Measurements from ENCODE around the gene RBBP4. TPM values are rescaled to one million over a fixed set of nuclear protein-coding genes. Genes with fewer than 3 reads are reported as not detected.
"Not testable (repeated sequence)": the region's sequence is repeated elsewhere in the genome, so short reads cannot be mapped to it uniquely, and the experiment has no call there.

RBBP4 gene
- polyA plus RNA-seq, 4 donors = 231 to 380 (median 338) TPM

GRCh38 chr1:32636914-32637645 lies 13.9 kb upstream of the RBBP4 start:
- no peak for DNase-seq (ENCODE audit: low read depth in 4 of 4, low spot score in 3 of 4)

DNA sequence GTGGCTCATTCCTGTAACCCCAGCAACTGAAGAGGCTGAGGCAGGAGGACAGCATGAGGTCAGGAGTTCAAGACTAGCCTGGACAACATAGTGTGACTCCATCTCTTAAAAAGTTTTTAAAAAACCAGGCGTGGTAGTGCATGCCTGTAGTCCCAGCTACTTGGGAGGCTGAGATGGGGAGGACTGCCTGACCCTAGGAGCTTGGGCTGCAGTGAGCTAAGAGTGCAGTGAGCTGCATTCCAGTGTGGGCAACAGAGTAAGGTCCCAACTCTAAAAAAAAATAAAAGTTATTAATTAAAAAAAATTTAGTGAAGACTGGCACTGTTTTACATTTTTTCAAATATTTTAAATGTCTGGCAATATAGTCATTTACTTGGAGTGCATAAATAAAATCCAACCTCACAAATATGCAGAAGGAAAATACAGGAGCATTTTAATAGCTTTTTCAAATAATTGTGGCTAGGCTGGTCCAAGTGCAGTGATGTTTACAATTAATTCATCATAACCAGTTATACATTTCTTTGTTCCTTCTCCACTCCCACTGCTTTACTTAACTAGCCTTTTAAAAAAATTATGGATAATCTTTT lies 11.4 kb upstream of the RBBP4 start:
- DNase-seq (ENCODE audit: low read depth in 4 of 4, low spot score in 3 of 4) = no peak

DNA sequence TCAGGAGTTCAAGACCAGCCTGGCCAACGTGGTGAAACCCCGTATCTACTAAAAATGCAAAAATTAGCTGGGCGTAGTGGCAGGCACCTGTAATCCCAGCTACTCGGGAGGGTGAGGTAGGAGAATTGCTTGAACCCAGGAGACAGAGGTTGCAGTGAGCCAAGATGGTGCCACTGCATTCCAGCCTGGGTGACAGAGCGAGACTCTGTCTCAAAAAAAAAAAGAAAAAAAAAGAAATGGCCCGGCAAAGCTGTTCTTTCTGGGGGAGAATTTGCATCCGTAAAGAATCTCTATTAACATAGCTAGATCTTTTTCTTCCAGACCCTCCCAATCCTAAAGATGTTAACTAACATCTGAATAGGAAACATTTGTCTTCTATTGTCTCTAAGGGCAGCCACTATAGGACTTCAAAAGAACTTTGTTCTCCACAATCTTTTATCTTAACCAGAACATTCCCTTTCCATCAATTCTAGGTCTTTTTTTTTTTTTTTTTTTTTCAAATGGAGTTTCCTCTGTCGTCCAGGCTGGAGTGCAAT lies 8.6 kb upstream of the RBBP4 start:
- not testable (repeated sequence) for DNase-seq (ENCODE audit: low read depth in 4 of 4, low spot score in 3 of 4)

GRCh38 chr1:32644426-32644825 lies 6.6 kb upstream of the RBBP4 start:
- no peak for DNase-seq (ENCODE audit: low read depth in 4 of 4, low spot score in 3 of 4)

DNA sequence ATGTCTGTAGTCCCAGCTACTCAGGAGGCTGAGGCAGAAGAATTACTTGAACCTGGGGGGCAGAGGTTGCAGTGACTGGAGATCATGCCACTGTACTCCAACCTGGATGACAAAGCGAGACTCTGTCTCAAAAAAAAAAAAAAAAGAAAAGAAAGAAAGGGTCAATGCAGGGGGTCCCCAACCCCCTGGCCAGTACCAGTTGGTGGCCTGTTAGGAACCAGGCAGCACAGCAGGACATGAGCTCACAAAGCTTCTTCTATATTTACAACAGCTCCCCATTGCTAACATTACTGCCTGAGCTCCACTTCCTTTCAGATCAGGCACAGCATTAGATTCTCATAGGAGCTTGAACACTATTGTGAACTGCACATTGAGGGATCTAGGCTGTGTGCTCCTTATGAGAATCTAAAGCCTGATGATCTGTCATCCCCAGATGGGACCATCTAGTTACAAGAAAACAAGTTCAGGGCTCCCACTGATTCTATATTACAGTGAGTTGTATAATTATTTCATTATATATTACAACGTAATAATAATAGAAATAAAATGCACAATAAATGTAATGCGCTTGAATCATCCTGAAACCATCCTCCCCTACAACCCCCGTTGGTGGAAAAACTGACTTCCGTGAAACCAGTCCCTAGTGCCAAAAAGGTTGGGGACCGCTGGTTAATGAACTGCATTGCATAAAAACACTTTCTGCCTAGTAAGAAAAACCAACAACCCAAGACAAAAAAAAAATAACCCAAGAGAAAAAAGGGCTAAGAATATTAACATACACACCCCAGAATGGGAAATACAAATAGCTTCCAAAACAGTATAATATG lies 3.5 kb upstream of the RBBP4 start:
- no peak for DNase-seq (ENCODE audit: low read depth in 4 of 4, low spot score in 3 of 4)

DNA sequence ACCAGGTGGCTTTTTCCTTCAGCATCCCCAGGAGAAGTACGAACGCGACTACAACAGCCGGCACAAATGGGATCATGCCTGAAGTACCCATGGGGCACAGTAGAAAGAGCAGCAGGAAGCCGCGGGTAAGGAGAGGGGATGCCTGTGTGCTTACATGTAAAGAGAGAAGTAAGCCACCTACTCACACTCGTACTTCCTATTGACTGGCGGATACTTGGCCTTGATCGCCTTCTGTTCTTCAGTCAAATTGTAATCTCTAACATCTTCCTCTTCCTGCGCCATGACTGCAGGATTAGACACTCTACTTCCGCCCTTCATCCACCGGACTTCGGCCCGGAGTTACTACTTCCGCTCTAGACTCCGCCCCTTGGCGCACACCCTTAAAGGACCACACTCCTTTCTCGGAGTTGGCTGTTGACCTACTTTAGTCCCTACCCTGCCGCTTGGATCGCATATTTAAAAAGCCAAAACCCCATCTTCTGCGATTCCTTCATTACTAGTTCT lies 708 bp upstream of the RBBP4 start, which contains the start of gene ZBTB8OS:
Gene ZBTB8OS, minus strand, starts transcription at position 303 of the 504 bp plus-strand sequence. Its CDS starts 21 bp downstream, at position 282.
- peak; percentile 81 to 87 (median 83) for DNase-seq (ENCODE audit: low read depth in 4 of 4, low spot score in 3 of 4)

DNA sequence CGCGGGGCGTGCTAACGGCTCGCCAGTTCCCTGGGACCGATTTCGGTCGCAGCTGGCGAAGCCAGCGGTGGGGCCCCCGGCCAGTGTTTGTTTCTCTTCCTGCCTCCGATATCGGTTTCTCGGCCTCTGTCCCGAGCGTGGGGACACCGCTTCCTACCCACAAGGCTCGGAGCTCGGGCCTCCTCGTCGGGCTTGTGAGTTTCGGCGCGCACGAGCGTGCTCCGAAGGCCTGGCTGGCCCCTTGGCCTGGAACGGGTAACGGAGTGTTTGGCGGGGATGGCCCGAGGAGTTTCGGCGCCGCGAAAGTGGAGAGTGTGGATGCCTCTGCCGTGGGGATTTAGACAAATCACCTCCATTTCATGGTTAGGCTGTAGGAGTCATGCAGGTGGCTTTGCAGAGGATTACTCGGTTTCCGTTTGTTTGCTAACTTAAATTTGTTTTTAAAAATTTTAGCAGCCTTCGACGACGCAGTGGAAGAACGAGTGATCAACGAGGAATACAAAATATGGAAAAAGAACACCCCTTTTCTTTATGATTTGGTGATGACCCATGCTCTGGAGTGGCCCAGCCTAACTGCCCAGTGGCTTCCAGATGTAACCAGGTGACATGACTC lies 559 bp downstream of the RBBP4 start:
- DNase-seq (ENCODE audit: low read depth in 4 of 4, low spot score in 3 of 4) = no peak

GRCh38 chr1:32652244-32652962 lies 1.4 kb downstream of the RBBP4 start:
- DNase-seq (ENCODE audit: low read depth in 4 of 4, low spot score in 3 of 4) = no peak

DNA sequence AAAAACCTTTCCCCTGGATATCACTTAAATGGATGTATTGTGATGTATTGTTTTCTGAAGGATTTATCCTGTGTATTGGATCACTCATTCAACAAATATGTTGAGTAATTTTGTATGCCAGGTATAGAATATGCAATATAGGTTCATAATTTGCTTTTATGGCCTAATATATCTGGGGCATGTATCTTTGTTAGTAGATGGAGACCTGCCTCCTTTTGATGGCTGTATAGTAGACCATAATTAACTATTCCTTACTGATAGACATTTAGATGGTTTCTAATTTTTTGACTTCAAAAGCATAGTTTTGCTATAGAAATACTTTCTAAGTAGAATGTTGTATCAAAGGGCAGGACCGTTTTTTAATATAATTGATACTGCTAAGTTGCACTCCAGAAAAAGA lies 8.6 kb downstream of the RBBP4 start:
- DNase-seq (ENCODE audit: low read depth in 4 of 4, low spot score in 3 of 4) = no peak

DNA sequence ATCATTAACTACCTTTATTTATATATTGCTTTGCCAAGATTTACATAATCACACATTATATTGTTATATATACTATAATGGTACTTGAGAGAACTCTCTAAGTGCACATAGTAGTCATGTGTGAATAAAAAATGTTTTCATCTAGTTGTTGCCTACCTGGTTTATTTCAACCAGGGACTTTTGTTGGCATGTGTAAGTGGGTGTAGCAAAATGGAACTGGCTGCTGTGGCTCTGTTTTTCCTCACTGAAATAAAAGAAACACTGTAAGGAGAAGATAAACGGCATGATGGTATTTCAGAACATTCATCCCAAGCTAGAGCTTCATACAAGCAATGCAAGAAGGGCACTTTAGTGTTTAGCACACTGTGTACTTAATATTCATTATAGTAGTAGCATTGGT lies 14.9 kb downstream of the RBBP4 start:
- no peak for DNase-seq (ENCODE audit: low read depth in 4 of 4, low spot score in 3 of 4)

- no peak for DNase-seq (ENCODE audit: low read depth in 4 of 4, low spot score in 3 of 4)
Observed at GRCh38 chr1:32666901-32667566, 16.0 kb downstream of the RBBP4 start.

DNA sequence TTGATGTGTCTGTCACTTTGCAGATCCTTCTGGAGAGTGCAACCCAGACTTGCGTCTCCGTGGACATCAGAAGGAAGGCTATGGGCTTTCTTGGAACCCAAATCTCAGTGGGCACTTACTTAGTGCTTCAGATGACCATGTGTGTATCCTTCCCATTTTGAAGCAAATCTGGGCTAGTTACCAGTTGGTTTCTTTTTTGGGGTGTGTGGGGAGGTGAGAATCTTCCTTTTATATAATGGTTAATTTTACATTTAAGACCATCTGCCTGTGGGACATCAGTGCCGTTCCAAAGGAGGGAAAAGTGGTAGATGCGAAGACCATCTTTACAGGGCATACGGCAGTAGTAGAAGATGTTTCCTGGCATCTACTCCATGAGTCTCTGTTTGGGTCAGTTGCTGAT lies 17.7 kb downstream of the RBBP4 start:
- DNase-seq (ENCODE audit: low read depth in 4 of 4, low spot score in 3 of 4) = not testable (repeated sequence)

GRCh38 chr1:32676945-32677344 lies 25.9 kb downstream of the RBBP4 start:
- DNase-seq (ENCODE audit: low read depth in 4 of 4, low spot score in 3 of 4) = no peak

- DNase-seq (ENCODE audit: low read depth in 4 of 4, low spot score in 3 of 4) = not testable (repeated sequence)
Observed at GRCh38 chr1:32679993-32680392, 29.0 kb downstream of the RBBP4 start.

DNA sequence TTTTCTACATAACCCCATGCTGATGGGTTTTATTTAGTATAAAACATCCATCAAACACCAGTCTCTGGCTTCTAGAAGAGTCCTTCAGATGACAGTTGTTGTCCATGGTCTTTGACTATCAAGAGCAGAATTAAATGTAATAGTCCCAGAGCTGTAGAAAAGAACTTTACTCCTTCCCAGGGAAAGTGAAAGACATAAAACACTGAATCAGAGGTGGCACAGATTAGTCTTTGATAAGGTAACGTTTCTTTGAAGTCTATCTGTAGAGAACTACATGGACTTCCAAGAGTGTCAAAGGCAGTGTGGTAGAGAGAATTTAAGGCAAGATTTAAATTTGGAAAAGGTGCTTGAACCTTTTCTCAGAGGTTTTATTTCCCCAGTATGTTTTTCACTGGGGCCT lies 29.6 kb downstream of the RBBP4 start:
- DNase-seq (ENCODE audit: low read depth in 4 of 4, low spot score in 3 of 4) = no peak

- DNase-seq (ENCODE audit: low read depth in 4 of 4, low spot score in 3 of 4) = no peak
Observed at GRCh38 chr1:32681509-32681908, 30.5 kb downstream of the RBBP4 start.

DNA sequence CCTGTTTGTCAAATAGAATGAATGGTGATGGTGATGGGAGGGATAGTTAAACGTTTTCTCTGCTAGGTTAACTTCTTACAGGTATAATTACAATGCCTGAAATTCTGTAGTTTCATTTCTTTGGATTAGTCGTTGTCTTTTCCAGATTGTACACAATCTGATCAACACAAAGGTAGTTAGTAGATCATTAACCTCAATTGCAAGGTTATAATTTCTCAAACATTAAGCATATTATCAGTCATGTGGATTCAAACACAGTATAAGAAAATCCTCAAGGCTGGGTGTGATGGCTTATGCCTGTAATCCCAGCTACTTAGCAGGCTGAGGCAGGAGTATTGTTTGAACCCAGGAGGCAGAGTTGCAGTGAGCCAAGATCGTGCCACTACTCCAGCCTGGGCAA lies 31.0 kb downstream of the RBBP4 start:
- DNase-seq (ENCODE audit: low read depth in 4 of 4, low spot score in 3 of 4) = no peak

DNA sequence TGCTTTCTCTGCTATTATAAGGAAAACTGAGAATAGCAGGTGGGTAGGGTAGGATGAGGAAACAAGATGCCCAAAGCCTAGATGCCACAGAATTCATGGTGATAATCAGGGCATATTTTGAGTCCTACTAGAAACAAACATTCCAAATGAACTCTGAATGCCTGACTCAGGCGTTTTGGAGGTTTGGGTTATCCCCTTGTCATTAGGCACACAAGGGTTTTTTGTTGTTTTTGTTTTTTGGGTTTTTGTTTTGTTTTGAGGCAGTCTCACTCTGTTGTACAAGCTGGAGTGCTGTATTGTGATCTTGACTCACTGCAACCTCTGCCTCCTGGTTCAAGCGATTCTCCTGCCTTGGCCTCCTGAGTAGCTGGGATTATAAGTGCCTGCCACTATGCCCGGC lies 32.4 kb downstream of the RBBP4 start:
- DNase-seq (ENCODE audit: low read depth in 4 of 4, low spot score in 3 of 4) = no peak

- DNase-seq (ENCODE audit: low read depth in 4 of 4, low spot score in 3 of 4) = peak in 1 of 4 donors; percentile 53
Observed at GRCh38 chr1:32684167-32684811, 33.3 kb downstream of the RBBP4 start.
